ENCODE measurements around the gene ZNF519. TPM values are rescaled to one million over a fixed set of nuclear protein-coding genes. Genes with fewer than 3 reads are reported as not detected.
"Not testable (repeated sequence)": the region's sequence is repeated elsewhere in the genome, so short reads cannot be mapped to it uniquely, and the experiment has no call there.

The ZNF519 gene
- total RNA-seq, 1 experiment from 2014 or later: 10.5 TPM

DNA sequence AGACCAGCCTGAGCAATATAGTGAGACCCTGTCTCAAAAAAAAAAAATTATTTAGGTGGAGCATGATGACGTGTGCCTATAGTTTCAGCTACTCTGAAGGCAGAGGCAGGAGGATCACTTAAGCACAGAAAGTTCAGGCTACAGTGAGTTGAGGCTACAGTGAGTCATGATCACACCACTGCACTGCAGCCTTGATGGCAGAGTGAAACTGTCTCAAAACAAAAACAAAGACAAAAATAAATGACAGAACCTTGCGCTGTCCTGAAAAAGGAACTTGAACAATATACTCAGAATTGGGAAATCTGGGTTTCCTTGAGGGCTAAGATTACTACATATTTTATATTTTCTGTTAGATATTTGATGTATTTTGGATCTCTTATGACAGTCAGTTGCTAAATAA is 7.3 kb upstream of the ZNF519 start:
- not testable (repeated sequence) for H3K36me3 ChIP-seq

DNA sequence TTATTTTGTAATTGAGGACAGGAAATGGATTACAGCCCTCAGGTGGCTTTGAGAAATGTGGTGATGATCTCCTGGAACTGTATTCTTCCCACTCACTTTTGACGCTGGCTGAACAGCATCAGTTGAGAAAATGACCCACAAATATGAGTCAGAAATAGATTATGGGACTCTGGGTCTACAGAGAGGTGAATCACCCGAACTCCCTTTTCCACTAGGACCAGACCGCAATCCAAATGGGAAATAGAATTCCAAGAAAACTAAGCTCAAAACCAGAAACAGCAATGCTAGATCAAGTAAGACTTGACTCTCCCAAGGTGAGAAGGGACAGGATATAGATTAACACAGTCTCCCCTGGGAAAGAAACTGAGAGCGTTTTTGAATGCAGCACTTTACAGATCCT is 5.7 kb upstream of the ZNF519 start:
- H3K27ac ChIP-seq; DNase-seq (ENCODE audit: low read depth in 1 of 2, low spot score in 2 of 2); H3K36me3 ChIP-seq; H3K4me3 ChIP-seq; H3K9me3 ChIP-seq (replicated peaks); H3K4me1 ChIP-seq (replicated peaks); H3K27me3 ChIP-seq (replicated peaks): not testable (repeated sequence)

More for the DNA sequence above, 7.3 kb upstream of the ZNF519 start:
- not testable (repeated sequence) for DNase-seq (ENCODE audit: low read depth in 1 of 2, low spot score in 2 of 2); H3K4me3 ChIP-seq; H3K9me3 ChIP-seq (replicated peaks); H3K27ac ChIP-seq; H3K4me1 ChIP-seq (replicated peaks); H3K27me3 ChIP-seq (replicated peaks)

DNA sequence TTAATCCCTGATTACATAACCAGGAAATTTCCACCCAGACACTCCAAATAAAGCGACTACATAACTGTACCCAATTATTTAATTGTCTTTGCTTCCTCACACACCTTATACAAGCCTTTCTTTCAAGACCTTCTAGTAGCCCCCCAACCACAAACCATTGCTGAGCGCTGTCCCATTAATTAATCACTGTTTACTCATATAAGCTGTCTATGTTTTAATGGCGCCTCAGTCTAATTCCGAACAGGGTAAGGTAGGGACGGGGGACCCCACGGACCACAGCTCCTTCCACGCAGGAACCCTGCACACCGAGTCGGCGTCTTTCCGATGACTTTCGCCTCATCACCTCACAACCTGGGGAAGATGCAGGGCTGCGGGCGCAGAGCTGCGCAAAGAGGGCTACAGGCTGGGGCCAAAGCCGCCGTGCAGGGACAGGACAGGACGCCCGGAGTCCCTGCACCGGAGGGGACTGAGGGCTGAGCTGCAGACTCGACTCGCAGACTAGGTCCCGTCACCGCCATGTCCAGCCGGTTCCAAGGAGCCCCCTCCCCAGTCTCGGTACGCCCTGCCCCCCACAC is 452 bp downstream of the ZNF519 start:
- H3K9me3 ChIP-seq (replicated peaks); H3K27me3 ChIP-seq (replicated peaks); H3K36me3 ChIP-seq; H3K4me1 ChIP-seq (replicated peaks); H3K27ac ChIP-seq; DNase-seq (ENCODE audit: low read depth in 1 of 2, low spot score in 2 of 2): not testable (repeated sequence)
- H3K4me3 ChIP-seq: peak overlapping the region; percentile 46

DNA sequence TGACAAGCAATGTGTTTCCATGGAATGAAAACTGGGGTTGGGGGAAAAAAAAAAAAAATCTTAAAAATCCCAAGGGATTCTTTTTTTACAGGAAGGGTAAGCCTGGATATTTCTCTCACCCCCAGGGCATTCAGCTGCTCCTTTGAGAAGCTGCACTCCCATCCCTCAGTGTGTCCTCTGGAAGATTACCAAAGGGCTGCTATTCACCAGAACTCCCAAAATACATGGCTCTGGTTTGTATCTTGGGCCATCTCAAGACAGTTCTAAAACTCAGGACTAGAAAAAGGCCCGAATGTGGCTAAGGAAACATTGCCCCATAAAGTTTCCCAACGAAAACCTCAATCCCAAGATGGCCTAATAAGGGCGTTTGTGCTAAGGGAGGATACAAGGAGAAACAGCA is 1.4 kb downstream of the ZNF519 start:
- H3K4me1 ChIP-seq (replicated peaks); H3K27ac ChIP-seq; H3K4me3 ChIP-seq; H3K9me3 ChIP-seq (replicated peaks); H3K36me3 ChIP-seq; H3K27me3 ChIP-seq (replicated peaks); DNase-seq (ENCODE audit: low read depth in 1 of 2, low spot score in 2 of 2): not testable (repeated sequence)

DNA sequence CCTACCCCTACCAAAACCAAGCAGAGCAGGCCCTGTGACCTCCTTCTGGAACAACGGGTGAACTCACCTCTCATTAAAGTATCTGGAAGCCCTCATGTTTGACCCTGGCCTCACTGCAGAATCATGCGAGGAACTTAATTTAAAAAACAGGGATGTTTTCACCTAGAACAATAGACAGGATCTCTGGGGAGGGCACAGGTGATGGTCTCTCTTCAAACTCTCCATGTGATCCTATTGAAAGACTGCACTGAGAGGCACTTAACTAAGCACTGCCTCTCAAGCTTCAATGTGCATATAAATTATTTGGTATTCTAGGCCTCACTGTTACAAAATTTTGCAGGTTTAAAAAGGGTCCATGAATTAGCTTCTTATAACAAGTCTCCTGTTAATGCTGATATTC is 7.5 kb downstream of the ZNF519 start:
- Histone ChIP-seq H3K4me1 (replicated peaks) (no peaks in the 10 kb centered on the region), H3K27me3 (replicated peaks) (no peaks in the 10 kb centered on the region), H3K9me3 (replicated peaks) (no peaks in the 10 kb centered on the region), H3K4me3 (no peak overlapping the region), H3K27ac (no peak overlapping the region), H3K36me3 (peaks cover 6% of the 10 kb centered on the region)
- DNase-seq (ENCODE audit: low read depth in 1 of 2, low spot score in 2 of 2): no peak

DNA sequence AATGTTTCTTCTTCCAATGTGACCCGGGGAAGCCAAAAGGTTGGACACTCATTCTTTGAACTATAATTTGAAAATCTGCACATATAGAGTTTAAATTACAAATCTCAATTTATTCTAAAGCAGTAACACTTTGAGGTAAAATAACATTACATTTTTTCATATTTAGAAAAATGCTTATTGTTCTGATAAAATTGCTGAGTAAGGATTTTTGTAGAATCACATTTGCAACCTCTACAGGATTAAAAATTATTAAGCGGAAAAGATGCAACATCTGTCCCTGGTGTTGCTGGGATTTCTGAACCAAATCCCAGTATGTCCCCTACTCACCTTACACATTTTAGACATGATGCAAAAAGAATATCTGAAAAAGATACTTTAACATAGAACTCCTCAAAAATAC is 10.1 kb downstream of the ZNF519 start:
- Histone ChIP-seq H3K9me3 (replicated peaks) (no peaks in the 10 kb centered on the region), H3K27ac (no peak overlapping the region), H3K4me3 (no peak overlapping the region), H3K36me3 (peaks cover 13% of the 10 kb centered on the region), H3K4me1 (replicated peaks) (no peaks in the 10 kb centered on the region), H3K27me3 (replicated peaks) (no peaks in the 10 kb centered on the region)
- DNase-seq (ENCODE audit: low read depth in 1 of 2, low spot score in 2 of 2): no peak

DNA sequence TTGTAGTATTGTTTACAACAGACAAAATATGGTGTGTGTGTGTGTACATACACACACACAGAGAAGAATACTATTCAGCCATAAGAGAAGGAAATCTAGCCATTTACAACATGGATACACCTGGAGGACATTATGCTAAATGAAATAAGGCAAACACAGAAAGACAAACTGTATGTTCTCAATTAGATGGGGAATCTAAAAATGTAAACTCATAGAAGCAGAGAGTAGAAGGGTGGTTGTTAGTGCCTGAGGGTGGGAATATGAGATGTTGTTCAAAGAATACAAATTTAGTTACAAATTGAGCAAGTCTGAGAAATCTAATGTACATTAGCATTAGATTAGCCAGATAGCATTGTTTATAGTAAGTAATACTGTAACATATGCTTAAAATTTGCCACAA is 11.3 kb downstream of the ZNF519 start:
- Histone ChIP-seq H3K27ac (no peak overlapping the region), H3K9me3 (replicated peaks) (no peaks in the 10 kb centered on the region), H3K36me3 (peaks cover 13% of the 10 kb centered on the region), H3K4me1 (replicated peaks) (no peaks in the 10 kb centered on the region), H3K27me3 (replicated peaks) (no peaks in the 10 kb centered on the region), H3K4me3 (no peak overlapping the region)
- no peak for DNase-seq (ENCODE audit: low read depth in 1 of 2, low spot score in 2 of 2)

DNA sequence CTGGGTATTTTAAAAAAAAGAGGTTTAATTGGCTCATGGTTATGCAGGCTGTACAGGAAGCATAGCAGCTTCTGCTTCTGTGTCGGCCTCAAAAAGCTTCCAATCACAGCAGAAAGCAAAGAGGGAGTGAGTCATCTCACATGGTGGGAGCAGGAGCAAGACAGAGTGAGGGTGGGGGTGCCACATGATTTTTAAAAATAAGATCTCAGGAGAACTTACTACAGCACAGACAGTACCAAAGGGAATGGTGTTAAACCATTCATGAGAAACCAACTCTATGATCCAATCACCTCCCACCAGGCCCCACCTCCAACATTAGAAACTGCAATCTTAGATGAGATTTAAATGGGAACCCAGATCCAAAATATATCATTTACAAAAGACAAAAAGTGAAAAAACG is 14.6 kb downstream of the ZNF519 start:
- Histone ChIP-seq H3K4me3 (no peak overlapping the region), H3K36me3 (peaks cover 13% of the 10 kb centered on the region), H3K27me3 (replicated peaks) (no peaks in the 10 kb centered on the region), H3K4me1 (replicated peaks) (no peaks in the 10 kb centered on the region), H3K9me3 (replicated peaks) (no peaks in the 10 kb centered on the region), H3K27ac (no peak overlapping the region)
- no peak for DNase-seq (ENCODE audit: low read depth in 1 of 2, low spot score in 2 of 2)

DNA sequence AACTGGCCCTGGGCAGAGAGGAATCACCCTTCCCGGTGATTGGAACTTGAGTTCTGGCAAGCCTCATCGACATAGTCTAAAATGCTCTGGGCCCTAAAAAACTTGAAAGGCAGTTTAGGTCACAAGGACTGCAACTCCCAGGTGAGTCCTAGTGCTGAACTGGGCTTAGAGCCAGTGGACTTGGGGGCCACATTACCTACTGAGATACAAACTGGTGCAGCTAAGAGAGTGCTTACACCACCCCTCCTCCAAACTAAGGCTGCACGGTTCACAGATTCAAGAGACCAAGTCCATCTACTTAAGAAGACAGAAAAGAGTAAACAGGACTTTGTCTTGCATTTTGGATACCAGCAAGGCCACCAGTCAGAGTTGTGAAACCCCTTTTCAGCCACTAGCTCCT is 25.3 kb downstream of the ZNF519 start:
- Histone ChIP-seq H3K27ac (no peak overlapping the region), H3K9me3 (replicated peaks) (peaks cover 3% of the 10 kb centered on the region; the same call in 1 of the 2 replicates), H3K36me3 (peaks cover 4% of the 10 kb centered on the region; the same call in 1 of the 2 replicates), H3K4me3 (no peak overlapping the region), H3K4me1 (replicated peaks) (no peaks in the 10 kb centered on the region), H3K27me3 (replicated peaks) (no peaks in the 10 kb centered on the region)
- DNase-seq (ENCODE audit: low read depth in 1 of 2, low spot score in 2 of 2): no peak

DNA sequence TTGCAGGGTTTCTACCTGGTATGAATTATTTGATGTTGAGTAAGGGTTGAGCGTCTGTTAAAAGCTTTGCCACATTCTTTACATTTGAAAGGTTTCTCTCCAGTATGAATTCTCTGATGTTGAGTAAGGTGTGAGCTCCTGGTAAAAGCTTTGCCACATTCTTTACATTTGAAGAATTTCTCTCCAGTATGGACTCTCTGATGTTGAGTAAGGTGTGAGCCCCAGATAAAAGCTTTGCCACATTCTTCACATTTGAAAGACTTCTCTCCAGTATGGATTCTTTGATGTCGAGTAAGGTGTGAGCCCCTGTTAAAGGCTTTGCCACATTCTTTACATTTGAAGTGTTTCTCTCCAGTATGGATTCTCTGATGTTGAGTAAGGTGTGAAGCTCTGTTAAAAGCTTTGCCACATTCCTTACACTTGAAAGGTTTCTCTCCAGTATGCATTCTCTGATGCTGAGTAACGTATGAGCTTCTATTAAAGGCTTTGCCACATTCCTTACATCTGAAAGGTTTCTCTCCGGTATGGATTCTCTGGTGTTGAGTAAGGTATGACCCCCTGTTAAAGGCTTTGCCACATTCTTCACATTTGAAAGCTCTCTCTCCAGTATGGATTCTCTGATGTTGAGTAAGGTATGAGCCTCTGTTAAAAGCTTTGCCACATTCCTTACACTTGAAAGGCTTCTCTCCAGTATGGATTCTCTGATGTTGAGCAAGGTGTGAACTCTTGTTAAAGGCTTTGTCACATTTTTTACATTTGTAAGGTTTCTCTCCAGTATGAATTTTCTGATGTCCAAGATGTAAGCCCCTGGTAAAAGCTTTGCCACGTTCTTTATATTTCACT is 27.1 kb downstream of the ZNF519 start:
- H3K4me1 ChIP-seq (replicated peaks): no peaks in the 10 kb centered on the region
- no peak overlapping the region for H3K4me3 ChIP-seq
- no peak for DNase-seq (ENCODE audit: low read depth in 1 of 2, low spot score in 2 of 2)
- H3K27me3 ChIP-seq (replicated peaks): no peaks in the 10 kb centered on the region
- H3K9me3 ChIP-seq (replicated peaks): peaks cover 3% of the 10 kb centered on the region; the same call in 1 of the 2 replicates
- H3K36me3 ChIP-seq: peaks cover 4% of the 10 kb centered on the region; the same call in 1 of the 2 replicates
- no peak overlapping the region for H3K27ac ChIP-seq

DNA sequence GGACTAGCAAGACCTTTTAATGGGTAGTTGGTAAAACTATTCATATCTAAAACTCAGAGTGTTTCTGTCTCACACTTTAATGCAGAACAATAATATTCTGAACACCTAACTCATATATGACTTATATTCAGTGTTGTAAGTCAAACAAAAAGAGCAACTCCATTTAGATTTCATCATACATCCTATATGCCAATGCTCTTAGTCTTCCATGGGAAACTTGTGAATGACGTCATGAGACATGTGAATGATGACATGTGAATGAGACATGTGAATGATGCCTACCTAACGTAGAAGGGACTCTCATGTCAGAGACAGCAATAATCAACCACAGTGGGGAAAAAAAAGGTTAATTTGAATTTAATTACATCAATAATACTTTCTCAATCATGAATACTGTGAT is 28.0 kb downstream of the ZNF519 start:
- peaks cover 4% of the 10 kb centered on the region; the same call in 1 of the 2 replicates for H3K36me3 ChIP-seq
- no peaks in the 10 kb centered on the region for H3K4me1 ChIP-seq (replicated peaks)
- no peak overlapping the region for H3K27ac ChIP-seq
- no peaks in the 10 kb centered on the region for H3K27me3 ChIP-seq (replicated peaks)
- no peaks in the 10 kb centered on the region; the same call in 1 of the 2 replicates for H3K9me3 ChIP-seq (replicated peaks)
- no peak for DNase-seq (ENCODE audit: low read depth in 1 of 2, low spot score in 2 of 2)
- H3K4me3 ChIP-seq: no peak overlapping the region

DNA sequence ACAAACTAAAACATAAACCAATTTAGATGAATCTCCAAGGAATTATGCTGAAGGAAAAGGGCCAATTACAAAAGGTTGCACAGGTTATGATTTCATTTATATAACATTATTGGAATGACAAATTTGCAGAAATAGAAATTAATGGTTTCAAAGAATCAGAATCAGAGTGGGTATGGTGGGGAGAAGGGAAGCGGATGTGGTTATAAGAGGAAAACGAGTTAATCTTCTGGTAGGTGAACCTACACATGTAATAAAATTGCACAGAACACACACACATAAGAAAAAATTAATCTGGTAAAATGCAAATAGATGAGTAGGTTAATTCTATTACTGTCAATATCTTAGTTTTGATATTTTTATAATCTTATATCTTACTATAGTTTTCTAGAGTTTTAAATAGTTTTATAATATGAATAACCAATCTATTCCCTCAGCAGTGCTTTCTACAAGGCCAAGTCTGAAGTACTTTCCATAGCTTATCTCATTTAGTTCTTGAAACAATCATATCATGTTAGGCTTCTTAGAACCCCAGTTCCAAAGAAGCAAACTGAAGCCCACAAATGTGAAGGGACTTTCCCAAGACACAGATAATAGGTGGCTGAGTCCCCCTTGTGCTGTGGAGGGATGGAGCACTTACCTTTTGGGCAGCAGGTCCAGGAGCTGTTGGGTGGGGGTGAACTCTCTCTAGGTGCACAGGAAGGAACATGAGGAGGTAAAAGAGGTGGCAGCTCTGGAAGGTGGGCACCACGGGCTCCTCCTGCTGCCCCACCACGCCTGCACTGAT is 31.5 kb downstream of the ZNF519 start:
- H3K27me3 ChIP-seq (replicated peaks): no peaks in the 10 kb centered on the region
- no peaks in the 10 kb centered on the region for H3K4me1 ChIP-seq (replicated peaks)
- no peak overlapping the region for H3K4me3 ChIP-seq
- peaks cover 3% of the 10 kb centered on the region; the same call in 1 of the 2 replicates for H3K36me3 ChIP-seq
- H3K9me3 ChIP-seq (replicated peaks): no peaks in the 10 kb centered on the region
- no peak overlapping the region for H3K27ac ChIP-seq
- no peak for DNase-seq (ENCODE audit: low read depth in 1 of 2, low spot score in 2 of 2)

DNA sequence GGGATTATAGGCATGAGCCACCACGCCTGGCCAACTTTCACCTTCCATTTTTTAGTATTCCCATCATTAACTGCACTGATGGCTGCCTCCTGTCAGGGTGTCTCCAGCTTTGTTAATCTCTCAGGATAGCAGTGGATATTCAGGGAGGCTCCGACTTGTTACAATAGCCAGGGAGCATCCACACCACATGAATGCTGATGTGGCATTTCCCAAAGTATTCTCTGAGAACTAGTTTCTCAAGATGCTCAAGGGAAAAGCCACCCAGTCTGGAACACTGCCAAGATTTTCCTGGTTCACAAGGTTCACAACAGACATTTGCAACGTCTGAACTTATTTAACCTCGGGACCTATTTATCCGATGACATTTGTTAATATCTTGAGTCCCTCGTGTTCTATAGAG is 33.8 kb downstream of the ZNF519 start:
- Histone ChIP-seq H3K4me3 (no peak overlapping the region), H3K27ac (no peak overlapping the region), H3K27me3 (replicated peaks) (no peaks in the 10 kb centered on the region), H3K9me3 (replicated peaks) (no peaks in the 10 kb centered on the region), H3K4me1 (replicated peaks) (no peaks in the 10 kb centered on the region), H3K36me3 (peaks cover 3% of the 10 kb centered on the region; the same call in 1 of the 2 replicates)
- no peak for DNase-seq (ENCODE audit: low read depth in 1 of 2, low spot score in 2 of 2)

DNA sequence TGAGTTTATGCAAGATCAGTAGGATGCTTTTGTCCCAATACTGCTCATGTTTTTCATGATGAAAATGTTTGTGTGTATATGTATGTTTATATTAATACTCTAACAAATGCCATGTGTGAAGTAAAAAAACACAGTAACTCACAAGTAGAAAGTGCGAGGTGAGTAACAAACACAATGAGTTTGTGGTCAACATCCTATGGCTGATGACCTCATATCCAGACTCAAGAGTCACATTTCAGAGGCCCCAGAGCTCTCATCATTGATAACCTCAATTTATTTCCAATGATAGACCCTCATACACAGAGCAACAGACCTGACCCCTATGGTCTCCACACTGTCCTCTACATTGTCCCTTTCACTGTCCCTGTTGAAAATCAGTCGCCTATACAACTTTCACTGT is 34.5 kb downstream of the ZNF519 start:
- DNase-seq (ENCODE audit: low read depth in 1 of 2, low spot score in 2 of 2): no peak
- Histone ChIP-seq H3K27me3 (replicated peaks) (no peaks in the 10 kb centered on the region), H3K9me3 (replicated peaks) (no peaks in the 10 kb centered on the region), H3K4me3 (no peak overlapping the region), H3K36me3 (peaks cover 3% of the 10 kb centered on the region; the same call in 1 of the 2 replicates), H3K27ac (no peak overlapping the region), H3K4me1 (replicated peaks) (no peaks in the 10 kb centered on the region)

Data from SJSA1 (cell line).